ENCODE data around the gene PICK1.

DNA sequence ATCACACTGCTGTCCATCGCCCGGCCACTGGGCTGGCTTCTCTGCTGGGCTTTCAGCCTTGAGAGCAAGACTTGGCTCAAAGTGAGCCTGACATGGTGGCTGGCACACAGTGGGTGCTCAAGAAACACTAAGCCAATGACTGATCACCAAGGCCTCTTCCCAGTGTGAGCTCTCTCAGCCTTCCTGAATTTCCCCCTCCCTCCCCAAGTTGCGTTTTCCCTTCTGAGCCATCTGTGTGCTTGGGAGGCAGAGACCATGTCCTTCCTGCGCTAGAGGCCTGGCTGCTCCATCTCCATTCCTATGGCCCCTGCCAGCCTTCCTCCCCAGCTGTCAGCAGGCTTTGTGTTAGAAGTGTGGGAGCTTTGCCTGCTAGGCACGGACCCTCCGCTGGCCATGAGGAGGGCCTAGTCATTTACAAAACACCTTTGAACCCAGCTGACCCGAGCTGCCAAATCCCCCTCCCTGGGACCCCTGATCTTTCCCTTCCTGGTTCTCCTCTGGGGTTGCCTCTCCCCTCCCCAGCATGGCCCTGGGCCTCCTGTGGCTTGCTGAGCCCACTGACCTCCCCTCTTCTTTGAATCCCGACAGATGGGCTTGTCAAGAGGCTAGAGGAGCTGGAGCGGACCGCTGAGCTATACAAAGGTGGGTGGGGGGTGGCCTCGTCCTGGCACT is 13.2 kb downstream of the PICK1 start:
- no peak for TF ChIP-seq CTCF (IDR thresholded peaks at IDR 0.05)
- no peak for TF ChIP-seq POLR2A (IDR thresholded peaks at IDR 0.05)
